Fibroblast of skin of left biceps (primary cell): ENCODE results near the gene ARHGEF38.

Source experiments
- DNase-seq, 2 experiments: peaks; one replicate each; pipeline ENCODE4 v3.0.0-alpha.2; 2013; ENCODE audit warnings: low read depth in 2 of 2

ARHGEF38 gene, protein sequence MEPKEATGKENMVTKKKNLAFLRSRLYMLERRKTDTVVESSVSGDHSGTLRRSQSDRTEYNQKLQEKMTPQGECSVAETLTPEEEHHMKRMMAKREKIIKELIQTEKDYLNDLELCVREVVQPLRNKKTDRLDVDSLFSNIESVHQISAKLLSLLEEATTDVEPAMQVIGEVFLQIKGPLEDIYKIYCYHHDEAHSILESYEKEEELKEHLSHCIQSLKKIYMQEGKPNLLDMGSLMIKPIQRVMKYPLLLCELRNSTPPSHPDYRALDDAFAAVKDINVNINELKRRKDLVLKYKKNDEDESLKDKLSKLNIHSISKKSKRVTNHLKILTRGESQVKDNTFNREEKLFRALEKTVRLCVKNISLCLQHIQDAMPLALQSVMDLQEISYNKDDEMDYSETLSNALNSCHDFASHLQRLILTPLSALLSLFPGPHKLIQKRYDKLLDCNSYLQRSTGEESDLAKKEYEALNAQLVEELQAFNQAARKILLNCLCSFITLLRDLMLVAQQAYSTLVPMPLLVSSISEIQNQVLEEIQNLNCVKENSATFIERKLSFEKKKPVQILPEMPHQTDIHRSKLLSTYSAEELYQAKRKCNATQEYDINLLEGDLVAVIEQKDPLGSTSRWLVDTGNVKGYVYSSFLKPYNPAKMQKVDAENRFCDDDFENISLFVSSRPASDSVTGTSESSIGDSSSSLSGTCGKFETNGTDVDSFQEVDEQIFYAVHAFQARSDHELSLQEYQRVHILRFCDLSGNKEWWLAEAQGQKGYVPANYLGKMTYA

DNA sequence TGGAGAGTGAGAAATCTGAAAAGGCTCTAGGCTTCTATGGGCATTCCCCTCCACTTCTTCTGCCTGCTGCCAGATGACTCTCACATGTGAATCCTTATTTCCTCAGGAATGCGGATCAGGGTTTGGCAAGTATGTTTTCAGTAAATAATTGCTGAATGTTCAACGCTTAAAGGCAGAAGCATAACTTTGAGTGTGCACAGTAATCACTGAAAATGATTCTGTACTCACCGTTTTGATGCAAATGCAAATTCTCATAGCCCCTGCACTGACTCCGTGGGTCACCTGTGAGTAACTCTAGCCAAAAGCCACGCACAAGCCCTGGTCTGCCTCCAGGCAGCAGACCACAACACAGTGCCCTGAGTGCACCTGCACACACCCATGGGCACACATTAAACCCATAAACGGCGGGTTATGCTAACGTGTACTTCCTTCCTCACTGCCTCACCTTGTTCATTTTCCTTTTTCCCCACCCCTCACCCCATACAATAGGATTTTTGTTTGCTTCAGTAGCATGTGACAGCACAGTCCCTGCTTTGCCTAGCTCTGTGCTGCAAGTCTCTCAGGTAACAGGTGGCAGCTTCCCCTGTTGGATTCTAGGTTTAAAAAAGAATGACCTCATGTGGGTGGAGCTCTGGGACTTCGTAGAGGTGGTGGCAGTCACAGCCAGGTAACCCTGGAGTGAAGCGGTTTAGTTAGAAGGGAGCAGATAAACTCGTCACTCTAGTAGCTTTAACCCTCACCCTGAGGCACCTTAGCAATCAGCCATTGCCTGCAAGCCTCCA is at the start of gene ARHGEF38:
Gene ARHGEF38 (plus strand): TSS at position 656 of the 782 bp plus-strand sequence. CDS start 146 bp downstream, outside the sequence.
- DNase-seq = no peak

GRCh38 chr4:105503484-105503883 is 48.9 kb upstream of the ARHGEF38 start:
- no peak for DNase-seq

- no peak for DNase-seq
These were observed 47.7 kb upstream of the ARHGEF38 start for GRCh38 chr4:105504744-105505143.

DNA sequence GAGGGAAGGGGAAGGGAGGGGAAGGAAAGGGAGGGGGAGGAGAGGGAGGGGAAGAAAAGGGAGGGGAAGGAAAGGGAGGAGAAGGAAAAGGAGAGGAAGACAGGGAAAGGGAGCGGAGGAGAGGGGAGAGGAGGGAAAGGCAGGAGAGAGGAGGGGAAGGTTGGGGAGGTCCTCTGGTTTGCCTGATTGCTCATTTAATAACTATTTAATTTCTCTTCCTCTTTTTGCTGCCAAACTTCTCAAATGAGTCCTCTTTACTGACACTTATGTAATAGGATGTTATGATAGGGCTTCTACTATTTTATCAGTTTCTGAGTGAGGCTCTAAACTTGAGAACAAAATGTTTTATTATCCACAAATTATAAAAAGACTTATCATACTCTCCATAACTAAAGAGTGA is 43.1 kb upstream of the ARHGEF38 start:
- no peak for DNase-seq

DNA sequence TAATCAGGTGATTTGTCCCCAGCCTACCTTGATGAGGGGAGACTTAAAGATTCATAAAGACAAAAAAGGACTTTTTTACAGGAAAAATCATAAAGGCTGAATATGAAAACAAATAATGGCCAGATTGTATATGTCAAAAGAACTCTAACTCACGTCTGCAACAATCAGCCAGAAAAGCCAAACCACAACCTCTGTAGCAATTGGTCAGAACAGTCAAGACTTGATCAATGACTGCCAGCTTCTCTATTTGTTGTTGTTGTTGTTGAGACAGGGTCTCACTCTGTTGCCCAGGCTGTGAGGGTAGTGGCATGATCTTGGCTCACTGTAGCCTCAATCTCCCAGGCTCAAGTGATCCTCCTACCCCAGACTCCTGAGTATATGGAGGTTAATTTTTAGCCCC is 42.7 kb upstream of the ARHGEF38 start:
- DNase-seq = no peak

DNA sequence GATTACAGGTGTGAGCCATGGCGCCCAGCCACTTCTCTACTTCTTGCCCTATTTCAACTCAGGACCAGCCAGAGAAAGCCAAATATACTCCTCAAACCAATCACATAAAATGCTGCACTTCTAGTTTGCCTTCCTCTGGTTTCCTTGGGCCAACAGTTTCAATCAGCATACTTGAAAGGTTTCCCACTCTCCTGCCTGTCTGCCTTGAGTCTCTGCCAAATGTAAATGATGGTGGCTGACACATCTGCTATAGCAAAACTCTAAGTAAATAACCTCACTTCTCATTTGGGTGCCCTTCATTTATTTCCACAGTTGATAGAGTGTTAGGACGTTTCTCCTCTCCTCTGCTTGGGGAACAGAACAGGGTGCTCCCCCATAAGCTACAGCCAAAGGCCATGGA is 42.2 kb upstream of the ARHGEF38 start:
- no peak for DNase-seq

GRCh38 chr4:105520819-105521790 is 31.3 kb upstream of the ARHGEF38 start:
- no peak for DNase-seq

DNA sequence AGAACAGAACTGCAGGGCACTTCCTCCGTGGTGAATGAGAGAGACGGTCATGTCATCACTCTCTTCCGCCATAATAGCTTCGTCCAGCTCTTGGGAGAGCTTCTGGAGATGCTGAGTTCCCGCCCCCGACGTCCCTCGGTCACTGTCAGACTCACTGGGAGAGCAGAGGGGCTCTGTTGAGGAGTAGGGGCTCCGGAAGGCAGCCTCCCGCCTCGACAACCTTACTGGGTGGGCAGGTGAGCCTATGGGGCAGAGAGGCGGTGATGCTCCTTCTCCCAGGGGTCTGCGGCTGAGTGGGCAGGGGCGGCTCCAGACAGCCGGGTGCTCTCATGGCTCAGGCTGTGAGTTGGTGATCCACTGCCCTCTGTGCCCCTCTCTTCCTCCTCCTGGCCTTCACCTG is 25.8 kb upstream of the ARHGEF38 start:
- DNase-seq = no peak

GRCh38 chr4:105527081-105527480 is 25.3 kb upstream of the ARHGEF38 start:
- DNase-seq = no peak

DNA sequence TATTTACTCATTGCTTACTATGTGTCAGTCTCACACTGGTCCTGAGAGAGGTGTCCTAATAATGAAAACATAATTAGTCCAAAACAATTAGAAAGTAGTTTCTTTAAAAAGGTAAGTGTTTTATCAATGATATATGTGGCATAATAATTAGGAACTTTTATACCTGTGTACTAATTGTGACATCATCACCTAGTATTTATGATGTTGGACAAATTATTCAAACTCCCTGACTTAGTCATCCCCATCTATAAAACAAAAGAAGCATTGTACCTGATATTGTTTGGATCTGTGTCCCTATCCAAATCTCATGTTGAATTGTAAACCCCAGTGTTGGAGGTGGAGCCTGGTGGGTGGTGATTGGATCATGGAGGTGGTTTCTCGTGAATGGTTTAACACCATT is 15.8 kb upstream of the ARHGEF38 start:
- DNase-seq = no peak

DNA sequence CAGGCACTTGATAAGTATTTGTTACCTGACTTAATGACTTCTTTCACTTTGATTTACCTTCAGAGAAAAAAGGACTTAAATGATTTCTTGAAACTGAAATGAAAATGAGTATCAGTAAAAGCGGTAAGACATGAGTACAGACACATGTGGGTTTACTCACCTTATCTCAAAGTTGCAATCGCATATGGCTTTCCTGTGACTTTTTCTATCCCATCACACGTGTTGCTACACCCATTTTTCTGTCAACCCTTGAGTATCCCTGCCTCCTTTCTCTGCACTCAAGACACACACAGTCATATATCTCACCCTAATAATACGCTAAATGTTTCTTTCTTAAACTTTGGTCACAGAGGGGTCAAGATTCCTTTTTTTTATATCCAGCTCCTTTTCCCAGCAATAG is 11.0 kb upstream of the ARHGEF38 start:
- no peak for DNase-seq

GRCh38 chr4:105542039-105542438 is 10.4 kb upstream of the ARHGEF38 start:
- no peak for DNase-seq

- DNase-seq = no peak
These were observed 9.1 kb upstream of the ARHGEF38 start for GRCh38 chr4:105543346-105543745.

- no peak for DNase-seq
These were observed 8.5 kb upstream of the ARHGEF38 start for GRCh38 chr4:105543881-105544280.

- DNase-seq = no peak
These were observed 7.7 kb upstream of the ARHGEF38 start for GRCh38 chr4:105544520-105545286.

DNA sequence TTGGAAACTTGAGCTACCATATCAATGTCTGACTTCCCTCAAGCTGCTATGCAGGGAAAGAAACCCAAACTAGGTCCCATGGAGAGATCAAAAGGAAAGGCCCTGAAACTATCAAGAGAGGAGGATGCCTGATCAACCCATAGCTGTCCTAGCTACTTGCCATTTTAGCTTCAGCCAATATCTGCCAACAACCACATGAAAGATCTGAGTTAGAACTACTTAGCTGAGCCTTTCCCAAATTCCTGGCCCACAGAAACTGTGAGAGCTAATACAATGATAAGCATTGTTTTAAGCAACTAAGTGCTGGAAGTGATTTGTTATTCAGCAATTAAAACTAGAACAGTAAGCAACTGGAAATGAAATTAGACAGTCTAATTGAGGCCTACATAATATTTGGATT is 6.3 kb upstream of the ARHGEF38 start:
- no peak for DNase-seq

GRCh38 chr4:105547769-105548168 is 4.7 kb upstream of the ARHGEF38 start:
- DNase-seq = no peak

DNA sequence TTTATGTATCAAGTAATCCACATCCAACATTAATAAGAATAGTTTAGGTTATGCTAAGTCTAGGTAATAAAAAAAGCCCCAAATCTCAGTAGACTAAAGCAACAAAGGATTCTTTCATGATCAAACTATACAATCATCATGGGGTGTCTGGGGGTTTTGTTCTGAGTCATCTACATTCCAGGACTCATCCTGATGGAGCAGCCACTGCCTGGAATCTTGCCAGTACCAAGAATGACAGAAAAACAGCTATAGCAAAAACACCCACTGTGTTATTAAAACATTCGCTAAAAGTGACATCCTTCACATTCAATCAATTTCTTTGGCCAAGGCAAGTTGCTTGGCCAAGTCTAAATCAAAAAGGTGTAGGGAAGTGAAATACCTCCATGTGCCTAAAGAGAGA is 3.9 kb upstream of the ARHGEF38 start:
- DNase-seq = no peak

GRCh38 chr4:105550641-105551040 is 1.8 kb upstream of the ARHGEF38 start:
- DNase-seq = no peak

DNA sequence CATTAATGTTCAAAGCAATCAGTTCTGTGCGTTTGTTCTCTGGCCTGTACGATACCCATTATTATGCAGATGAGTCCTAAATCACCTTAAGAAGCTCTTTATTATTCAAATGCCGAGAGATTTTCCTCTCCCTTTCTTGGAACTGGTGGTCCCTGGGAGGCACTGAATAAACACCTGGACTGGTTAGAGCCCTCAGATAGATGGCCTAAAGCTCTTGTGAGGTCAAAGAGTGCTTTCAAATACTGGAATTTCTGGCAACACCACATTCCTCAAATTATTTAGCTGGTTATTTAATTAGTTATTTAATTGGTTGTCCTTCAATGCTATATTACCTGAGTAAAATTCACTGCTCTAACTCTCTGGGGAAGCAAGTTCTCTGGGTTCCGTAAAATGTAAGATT is 3.0 kb downstream of the ARHGEF38 start:
- no peak for DNase-seq
